Astrocyte (in vitro differentiated cells and primary cell): ENCODE measurements around the gene PCYT1B.

Source experiments
- EZH2 ChIP-seq: IDR thresholded peaks from 2 replicates; pipeline ENCODE4 v1.6.1; 2012; ENCODE audit warnings: mild to moderate bottlenecking, low read length, inconsistent platforms; ENCODE audit not compliant: insufficient read depth
- TF ChIP-seq, protein P1 (sequence below): IDR thresholded peaks from 2 replicates; pipeline ENCODE4 v1.5.1; 2011; ENCODE audit warnings: low read depth, mild to moderate bottlenecking, inconsistent platforms, low read length, moderate library complexity; ENCODE audit not compliant: insufficient read depth

DNA sequence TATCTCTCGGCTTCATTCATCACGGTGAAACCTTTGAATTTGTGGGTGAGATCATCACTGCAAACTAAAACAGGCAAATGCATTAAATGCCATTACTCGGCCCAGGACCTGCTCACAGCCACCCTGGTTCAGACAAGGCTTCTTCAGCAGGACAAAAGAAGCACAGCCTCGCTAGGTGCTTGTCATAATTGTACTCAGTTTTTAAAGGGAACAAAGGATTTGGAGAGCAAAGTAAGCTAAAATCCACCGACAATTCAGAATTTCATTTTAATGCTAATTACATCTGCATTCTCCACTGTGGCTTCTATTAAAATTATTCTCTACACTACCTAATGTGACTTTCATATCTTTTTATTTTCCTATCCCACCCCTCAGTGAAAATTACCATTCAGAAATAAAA, 57.0 kb downstream of the PCYT1B start:
- TF ChIP-seq, protein P1, sequence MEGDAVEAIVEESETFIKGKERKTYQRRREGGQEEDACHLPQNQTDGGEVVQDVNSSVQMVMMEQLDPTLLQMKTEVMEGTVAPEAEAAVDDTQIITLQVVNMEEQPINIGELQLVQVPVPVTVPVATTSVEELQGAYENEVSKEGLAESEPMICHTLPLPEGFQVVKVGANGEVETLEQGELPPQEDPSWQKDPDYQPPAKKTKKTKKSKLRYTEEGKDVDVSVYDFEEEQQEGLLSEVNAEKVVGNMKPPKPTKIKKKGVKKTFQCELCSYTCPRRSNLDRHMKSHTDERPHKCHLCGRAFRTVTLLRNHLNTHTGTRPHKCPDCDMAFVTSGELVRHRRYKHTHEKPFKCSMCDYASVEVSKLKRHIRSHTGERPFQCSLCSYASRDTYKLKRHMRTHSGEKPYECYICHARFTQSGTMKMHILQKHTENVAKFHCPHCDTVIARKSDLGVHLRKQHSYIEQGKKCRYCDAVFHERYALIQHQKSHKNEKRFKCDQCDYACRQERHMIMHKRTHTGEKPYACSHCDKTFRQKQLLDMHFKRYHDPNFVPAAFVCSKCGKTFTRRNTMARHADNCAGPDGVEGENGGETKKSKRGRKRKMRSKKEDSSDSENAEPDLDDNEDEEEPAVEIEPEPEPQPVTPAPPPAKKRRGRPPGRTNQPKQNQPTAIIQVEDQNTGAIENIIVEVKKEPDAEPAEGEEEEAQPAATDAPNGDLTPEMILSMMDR = no peak
- TF ChIP-seq EZH2 = no peak
